GM21619 (cell line): Measurements from ENCODE around the gene CDH5.
"Not testable (repeated sequence)": the region's sequence is repeated elsewhere in the genome, so short reads cannot be mapped to it uniquely, and the experiment has no call there.

Experiments used
- ATAC-seq: cut with Tn5 transposase; IDR thresholded peaks from one replicate; pipeline ENCODE4 v1.9.1; 2021; ENCODE audit not compliant: unreplicated experiment

The CDH5 gene

GRCh38 chr16:66435896-66436295 is 69.4 kb downstream of the CDH5 start:
- ATAC-seq: no peak

- ATAC-seq: no peak
Measured at GRCh38 chr16:66437391-66437945, 71.0 kb downstream of the CDH5 start.

DNA sequence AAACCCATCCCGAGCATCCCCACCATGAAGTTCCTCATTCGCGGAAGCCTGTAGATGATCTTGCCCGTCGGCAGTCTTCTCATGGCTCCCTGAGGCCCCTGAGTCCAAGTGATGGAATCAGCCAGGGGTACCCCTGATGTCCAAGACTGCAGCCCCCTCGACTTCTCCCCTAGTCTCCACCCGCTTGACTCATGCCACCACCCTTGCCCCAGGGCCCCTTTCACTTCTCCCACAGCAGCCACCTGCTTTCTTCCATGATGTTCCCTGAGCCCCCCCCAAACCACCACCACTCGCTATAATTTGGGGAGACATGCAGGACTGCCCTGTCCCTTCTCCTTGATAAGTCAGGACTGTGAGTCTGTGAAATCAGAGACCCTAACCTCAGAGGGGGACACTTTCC is 72.0 kb downstream of the CDH5 start:
- ATAC-seq: no peak

- no peak for ATAC-seq
Measured at GRCh38 chr16:66439051-66439730, 72.7 kb downstream of the CDH5 start.

DNA sequence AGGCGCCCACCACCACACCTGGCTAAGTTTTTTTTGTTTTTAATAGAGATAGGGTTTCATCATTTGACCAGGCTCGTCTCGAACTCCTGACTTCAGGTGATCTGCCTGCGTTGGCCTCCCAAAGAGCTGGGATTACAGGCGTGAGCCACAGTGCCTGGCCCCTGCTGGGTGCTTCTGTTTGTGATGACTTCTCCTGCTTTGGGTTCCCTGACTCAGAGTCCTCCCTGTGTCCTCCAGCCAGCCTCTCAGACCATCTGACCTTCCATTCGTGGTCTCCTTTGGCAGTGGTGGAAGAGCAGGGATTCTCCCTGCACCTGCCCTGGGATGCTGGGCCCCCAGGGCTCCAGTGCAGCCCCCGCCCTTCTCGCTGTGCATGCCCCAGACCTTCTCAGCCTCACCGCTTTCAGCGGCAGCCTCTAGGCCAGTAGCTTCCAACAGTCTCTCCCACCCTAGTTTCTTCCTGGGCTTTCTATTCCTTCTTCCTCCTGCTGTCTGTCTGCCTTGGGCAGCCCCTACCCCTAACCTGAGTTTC is 73.8 kb downstream of the CDH5 start:
- ATAC-seq: no peak

GRCh38 chr16:66440970-66441369 is 74.5 kb downstream of the CDH5 start:
- ATAC-seq: no peak

DNA sequence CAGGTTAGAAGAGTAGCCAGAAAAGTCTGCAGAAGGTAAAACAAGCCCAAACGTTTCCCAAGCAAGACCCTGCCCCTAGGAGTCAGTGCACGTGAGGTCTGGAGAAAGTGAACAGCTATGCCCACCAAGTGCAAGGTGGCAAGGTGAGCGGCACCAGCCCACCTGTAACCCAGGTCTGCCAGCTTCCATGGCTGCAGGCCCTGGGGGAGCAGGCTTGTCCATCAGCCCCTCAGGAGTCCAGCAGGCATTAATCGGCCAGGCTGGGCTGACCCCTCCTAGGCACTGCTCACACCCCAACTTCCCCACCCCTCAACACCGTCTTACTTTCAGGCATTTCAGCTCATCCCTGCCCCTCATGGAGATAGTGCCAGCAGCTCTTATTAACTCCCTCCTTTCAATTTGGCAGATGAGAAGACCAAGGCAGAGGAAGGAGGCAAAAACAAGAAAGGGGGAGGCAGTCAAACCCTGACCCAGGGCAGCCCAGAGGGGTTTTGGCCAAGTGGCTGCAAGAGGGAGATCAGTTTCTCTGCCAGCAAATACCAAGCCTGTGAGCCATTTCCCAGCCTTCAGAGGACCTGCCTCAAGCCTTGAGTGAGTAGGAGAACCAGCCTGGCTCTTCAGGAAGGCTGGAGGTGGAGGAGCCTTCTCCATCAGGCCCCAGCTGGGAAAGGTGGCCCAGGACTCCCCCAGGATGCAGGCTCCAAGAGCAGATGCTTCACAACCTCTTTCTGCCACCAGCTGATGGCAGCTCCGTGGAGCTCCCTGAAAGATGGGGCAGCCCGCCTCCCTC is 75.3 kb downstream of the CDH5 start:
- no peak for ATAC-seq

- ATAC-seq: no peak
Measured at GRCh38 chr16:66442502-66443268, 76.2 kb downstream of the CDH5 start.

GRCh38 chr16:66443269-66443652 is 76.8 kb downstream of the CDH5 start:
- no peak for ATAC-seq

- ATAC-seq: no peak
Measured at GRCh38 chr16:66444049-66444481, 77.6 kb downstream of the CDH5 start.

DNA sequence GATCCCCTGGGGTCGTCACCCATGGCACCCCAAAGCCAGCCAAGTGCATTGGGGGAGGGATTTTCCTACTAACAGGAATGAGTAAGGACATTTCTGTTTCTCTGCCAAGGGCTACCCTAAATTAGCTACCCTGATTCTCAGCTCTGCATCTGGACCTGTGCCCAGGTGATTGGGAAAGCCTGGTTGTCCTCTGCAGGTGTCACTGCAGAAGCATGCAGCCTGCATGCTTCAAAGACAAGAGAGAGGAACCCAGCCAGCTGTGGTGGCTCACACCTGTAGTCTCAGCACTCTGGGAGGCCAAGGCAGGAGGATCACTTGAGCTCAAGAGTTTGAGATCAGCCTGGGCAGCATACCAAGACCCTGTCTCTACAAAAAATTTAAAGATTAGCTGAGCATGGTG is 80.2 kb downstream of the CDH5 start:
- no peak for ATAC-seq

GRCh38 chr16:66447491-66447890 is 81.0 kb downstream of the CDH5 start:
- no peak for ATAC-seq

GRCh38 chr16:66451548-66451947 is 85.1 kb downstream of the CDH5 start:
- ATAC-seq: no peak

DNA sequence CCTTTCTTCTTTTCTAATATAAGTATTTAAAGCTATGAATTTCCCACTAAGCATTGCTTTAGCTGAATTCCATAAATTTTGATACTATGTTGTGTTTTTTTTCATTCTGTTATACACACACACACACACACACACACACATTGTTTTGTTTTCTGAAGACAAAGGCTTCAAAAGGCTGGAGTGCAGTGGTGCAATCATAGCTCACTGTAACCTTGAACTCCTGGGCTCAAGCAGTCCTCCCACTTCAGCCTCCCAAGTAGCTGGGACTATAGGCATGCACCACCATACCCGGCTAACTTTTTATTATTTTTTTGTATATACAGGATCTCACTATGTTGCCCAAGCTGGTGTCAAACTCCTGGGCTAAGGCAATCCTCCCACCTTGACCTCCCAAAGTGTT is 86.7 kb downstream of the CDH5 start:
- not testable (repeated sequence) for ATAC-seq
